GM21381 (cell line): Measurements from ENCODE around the gene APOE.
A peak's percentile ranks its signal among the peaks of the same experiment; 100 is the strongest.

ENCODE experiments used
- ATAC-seq: cut with Tn5 transposase; IDR thresholded peaks from one replicate; pipeline ENCODE4 v1.9.1; 2021; ENCODE audit warnings: mild to moderate bottlenecking, moderate library complexity; ENCODE audit not compliant: unreplicated experiment

APOE gene

DNA sequence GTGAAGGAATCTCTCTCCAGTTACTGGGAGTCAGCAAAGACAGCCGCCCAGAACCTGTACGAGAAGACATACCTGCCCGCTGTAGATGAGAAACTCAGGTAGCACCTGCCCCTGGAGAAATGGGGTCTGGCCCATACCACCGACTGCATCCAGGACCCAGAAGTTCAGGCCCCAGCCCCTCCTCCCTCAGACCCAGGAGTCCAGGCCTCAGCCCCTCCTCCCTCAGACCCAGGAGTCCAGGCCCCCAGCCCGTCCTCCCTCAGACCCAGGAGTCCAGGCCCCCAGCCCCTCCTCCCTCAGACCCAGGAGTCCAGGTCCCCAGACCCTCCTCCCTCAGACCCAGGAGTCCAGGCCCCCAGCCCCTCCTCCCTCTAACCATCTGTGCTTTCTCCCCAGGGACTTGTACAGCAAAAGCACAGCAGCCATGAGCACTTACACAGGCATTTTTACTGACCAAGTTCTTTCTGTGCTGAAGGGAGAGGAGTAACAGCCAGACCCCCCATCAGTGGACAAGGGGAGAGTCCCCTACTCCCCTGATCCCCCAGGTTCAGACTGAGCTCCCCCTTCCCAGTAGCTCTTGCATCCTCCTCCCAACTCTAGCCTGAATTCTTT lies 43.3 kb downstream of the APOE start:
- no peak for ATAC-seq

DNA sequence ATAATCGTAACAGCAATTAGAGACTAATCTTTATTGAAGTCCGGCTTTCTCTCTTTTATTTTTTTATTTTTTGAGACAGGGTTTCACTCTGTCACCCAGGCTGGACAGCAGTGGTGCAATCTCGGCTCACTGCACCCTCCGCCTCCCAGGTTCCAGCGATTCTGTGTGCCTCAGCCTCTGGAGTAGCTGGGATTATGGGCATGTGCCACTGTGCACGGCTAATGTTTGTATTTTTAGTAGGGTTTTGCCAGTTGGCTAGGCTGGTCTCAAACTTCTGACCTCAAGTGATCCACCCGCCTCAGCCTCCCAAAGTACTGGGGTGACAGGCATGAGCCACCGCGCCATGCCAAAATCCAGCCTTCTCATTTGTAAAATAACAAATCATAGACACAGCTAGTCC lies 44.0 kb downstream of the APOE start:
- no peak for ATAC-seq

DNA sequence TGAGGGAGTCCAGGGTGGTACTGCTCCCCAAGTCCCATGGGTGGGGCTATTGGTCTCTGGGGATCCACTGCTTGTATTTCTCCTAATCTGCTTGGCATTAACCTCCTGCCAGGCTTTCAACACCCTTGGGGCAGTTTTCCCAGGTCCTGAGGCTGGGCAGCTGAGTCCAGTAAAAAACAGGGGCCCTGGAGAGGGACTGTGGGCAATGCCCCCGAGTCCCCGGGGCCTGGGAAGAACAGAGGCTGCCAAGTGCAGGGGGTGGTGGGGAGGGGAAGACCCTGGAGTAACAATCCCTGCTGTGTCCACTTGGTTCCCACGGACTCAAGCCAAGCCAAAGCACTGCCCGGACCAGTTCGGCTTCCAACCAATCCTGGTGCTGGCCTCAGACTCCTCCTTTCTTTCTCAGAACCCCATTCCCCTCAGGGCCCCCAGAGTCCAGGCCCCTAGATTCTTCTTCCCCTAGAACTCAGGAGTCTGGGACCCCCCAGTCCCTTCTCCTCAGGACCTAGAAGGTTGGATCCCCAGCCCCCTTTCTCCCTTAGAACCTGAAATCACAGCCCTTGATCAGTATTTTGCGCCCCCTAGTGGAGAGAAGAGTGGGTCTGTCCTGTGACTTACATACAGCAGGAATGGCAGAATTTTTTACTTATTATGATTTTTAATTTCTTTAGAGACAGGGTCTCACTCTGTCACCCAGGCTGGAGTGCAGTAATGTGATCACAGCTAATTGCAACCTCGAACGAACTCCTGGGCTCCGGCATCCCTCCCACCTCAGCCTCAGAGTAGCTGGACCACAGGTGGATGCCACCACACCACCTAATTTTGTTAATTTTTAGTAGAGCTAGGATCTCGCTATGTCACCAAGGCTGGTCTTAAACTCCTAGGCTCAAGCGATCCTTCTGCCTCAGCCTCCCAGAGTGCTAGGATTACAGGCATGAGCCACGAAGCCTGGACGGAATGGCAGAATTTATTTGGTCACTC lies 45.9 kb downstream of the APOE start:
- no peak for ATAC-seq

DNA sequence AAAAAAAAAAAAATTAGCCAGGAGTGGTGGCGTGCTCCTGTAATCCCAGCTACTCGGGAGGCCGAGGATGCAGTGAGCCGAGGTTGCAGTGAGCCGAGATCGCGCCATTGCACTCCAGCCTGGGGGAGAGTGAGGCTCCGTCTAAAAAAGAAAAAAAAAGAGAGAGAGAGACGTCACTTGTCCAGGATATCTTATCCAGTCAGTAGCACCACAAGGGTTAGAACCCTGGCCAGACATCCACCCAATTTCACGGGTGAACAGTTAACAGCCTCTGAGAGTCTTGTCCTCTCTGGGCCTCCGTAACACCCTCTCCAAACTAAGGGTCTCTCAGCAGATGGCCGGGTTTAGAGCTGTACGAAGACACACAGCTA lies 48.7 kb downstream of the APOE start:
- ATAC-seq: no peak

DNA sequence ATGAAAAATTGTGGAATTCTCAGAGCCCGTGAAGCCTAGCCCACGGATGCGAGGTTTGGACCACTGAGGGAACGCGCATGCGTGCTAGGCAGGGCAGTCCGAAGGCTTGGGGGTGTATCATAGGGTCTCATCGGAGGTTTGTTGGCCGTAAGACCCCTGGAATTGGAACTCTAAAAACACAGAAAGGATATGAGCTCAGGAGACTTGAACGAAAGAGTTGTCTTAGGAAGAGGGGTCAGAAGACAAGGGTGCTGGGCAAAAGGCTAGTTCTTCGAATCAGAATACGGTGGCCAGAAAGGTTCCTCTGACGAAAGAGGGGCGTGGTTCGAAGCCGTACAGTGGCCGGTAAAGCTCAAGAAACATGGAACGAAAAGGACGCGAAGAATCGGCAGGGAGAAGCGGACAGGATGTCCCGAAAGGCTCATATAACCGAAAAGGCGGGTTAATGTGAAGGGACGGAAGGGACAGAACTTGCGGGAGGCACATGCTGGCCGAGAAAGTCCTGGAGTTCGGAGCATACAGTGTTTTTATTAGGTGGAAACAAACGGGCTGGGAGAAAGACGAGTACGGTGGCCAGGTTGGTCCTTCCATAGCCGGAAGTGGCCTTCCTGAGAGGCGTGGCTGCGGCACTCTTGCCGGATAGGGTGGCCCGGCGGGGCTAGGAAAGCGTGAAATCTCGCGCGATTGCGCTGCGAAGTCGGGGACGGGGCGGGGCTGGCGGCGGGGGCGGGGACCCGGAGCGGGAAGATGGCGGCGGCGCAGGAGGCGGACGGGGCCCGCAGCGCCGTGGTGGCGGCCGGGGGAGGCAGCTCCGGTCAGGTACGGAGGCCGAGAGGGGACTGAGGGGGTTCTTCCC lies 49.3 kb downstream of the APOE start, which contains the start of gene CLPTM1:
Gene CLPTM1, plus strand, starts transcription at position 732 of the 856 bp plus-strand sequence. Its CDS starts 16 bp downstream, at position 748.
- ATAC-seq: peak; percentile 77

DNA sequence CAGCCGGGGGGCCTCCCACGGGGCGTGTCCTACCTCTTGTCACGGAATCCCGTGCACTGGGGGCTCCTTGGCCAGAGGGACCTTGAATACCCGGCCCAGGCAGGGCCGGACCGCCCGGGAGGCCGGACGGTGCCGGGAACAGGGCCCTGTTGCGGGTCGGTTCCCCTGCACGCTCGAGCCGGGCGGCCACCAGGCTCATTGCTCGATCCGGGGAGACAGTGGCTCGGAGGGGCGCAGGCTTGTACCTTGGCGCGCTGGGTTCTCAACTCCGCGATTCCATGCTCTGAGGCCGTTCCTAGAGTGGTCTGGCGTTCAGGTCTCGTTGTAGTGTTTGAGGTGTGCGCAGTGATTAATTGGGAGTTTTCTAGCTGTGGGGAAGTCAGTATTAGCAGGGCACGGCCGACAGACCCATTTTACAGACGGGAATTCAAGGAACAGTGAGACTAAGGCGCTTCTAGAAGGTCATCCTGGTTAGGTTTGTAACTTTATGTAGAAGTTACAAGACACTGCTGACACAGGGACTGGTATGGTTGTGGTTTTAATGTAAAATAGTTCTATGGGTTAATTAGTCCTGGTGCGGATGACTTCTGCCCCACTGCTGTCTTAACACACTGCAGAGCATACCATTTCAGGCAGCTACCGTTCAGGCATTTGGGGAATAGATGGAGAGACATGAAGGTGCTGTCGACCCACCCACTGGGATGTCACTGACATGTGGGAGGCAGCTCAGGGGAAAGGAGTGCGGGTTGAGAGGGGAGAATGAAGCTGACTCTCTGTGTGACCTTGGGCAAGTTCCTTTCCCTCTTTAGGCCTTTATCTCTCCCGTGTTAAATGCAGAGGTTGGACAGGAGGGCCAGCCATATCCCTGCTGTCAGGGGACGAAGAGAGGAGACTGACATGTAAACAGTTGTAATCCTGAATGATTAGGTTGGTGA lies 50.2 kb downstream of the APOE start:
- ATAC-seq: peak; percentile 15

DNA sequence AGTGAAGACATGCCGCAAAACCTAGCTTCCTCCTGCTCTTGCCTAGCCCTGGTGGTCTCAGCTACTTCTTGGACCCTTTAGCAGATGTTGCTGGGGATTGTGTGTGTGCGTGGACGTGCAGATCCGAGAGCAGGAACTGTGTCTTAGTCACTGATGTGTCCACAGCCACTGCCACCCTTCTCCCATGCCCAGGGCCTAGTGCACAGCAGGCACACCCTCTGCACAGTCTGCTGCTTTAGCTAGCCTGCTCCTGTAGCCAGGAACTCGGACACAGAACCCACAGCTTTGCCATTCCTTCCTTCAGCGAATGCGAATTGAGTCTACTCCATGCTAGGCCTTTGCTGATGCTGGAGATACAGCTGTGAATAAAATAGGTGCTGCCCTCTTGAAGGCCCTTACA lies 51.9 kb downstream of the APOE start:
- ATAC-seq: no peak

DNA sequence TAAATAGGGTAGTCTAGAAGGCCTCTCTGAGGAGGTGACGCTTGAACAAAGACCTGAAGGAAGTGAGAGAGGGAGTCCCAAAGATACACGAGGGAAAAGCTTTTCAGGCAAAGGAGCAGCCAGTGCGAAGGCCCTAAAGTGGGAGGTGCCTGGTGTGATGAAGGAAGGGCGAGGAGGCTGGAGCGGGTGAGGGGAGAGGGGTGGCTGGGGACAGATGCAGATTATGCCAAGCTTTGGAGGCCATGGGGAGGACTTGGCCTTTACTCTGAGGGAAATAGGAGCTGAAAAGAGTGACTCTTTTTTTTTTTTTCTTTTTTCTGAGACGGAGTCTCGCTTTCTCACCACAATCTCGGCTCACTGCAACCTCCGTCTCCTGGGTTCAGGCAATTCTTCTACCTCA lies 52.5 kb downstream of the APOE start:
- ATAC-seq: no peak
